Stomach (tissue), 9 donors: ENCODE data around the gene ESYT2. TPM values are rescaled to one million over a fixed set of nuclear protein-coding genes. Genes with fewer than 3 reads are reported as not detected.
"Not testable (repeated sequence)": the region's sequence is repeated elsewhere in the genome, so short reads cannot be mapped to it uniquely, and the experiment has no call there.

ENCODE experiments used
- DNase-seq, 2 donors: peaks; one replicate each; pipeline versions ENCODE4 v3.0.0 to v3.0.0-alpha.2; 2013 to 2019
- H3K27ac ChIP-seq, 5 donors: fragments of 200-600 bp in 4 of 5; sonication (generic) in 4 of 5; one replicate each; pipeline ENCODE4 v1.5.1; 2013 to 2019; ENCODE audit warnings: mild to moderate bottlenecking in 1 of 5, moderate library complexity in 1 of 5
- H3K27me3 ChIP-seq, 3 donors: fragments of 200-600 bp; sonication (generic); one replicate each; pipeline ENCODE4 v1.5.1; 2017 to 2019; ENCODE audit warnings: mixed run types in 1 of 3
- H3K36me3 ChIP-seq, 4 donors: fragments of 200-600 bp; sonication (generic); 1 replicate in 3 of 4; 2 replicates in 1 of 4; pipeline ENCODE4 v1.5.1; 2016 to 2019
- H3K4me1 ChIP-seq, 4 donors: fragments of 200-600 bp; sonication (generic); one replicate each; pipeline ENCODE4 v1.5.1; 2016 to 2019
- H3K4me3 ChIP-seq, 4 donors: fragments of 200-600 bp; sonication (generic) in 3 of 4; one replicate each; pipeline ENCODE4 v1.5.1; 2016 to 2019; ENCODE audit warnings: mild to moderate bottlenecking in 1 of 4
- H3K9me3 ChIP-seq, 4 donors: fragments of 200-600 bp; sonication (generic); one replicate each; pipeline ENCODE4 v1.5.1; 2016 to 2019
- CTCF ChIP-seq, 7 experiments: fragments of 450-650 bp in 4 of 7; fragments of 200-600 bp in 3 of 7; sonication (generic) in 3 of 7; IDR thresholded peaks; one replicate each; pipeline ENCODE4 v1.5.1; 2016 to 2019; ENCODE audit warnings: antibody characterized with exemption in 7 of 7, control low read depth in 2 of 7, mild to moderate bottlenecking in 1 of 7
- EP300 ChIP-seq: sonication (generic); formaldehyde crosslinking; IDR thresholded peaks from one replicate; pipeline ENCODE4 v1.6.1; 2017; ENCODE audit warnings: antibody characterized with exemption
- POLR2A ChIP-seq, 4 donors: fragments of 450-650 bp; IDR thresholded peaks; one replicate each; pipeline ENCODE4 v1.6.1; 2016; ENCODE audit warnings: antibody characterized with exemption in 4 of 4, control low read depth in 2 of 4, mild to moderate bottlenecking in 1 of 4, moderate library complexity in 1 of 4
- POLR2AphosphoS5 ChIP-seq, 3 donors: sonication (generic); formaldehyde crosslinking; IDR thresholded peaks; one replicate each; pipeline ENCODE4 v1.6.1; 2016; ENCODE audit warnings: antibody characterized with exemption in 3 of 3
- WGBS, 5 donors: extraction: QIAGEN DNeasy Blood & Tissue Kit in 3 of 5; methylation state at CpG; one replicate each; pipeline versions ENCODE4 v1.1.5 to v1.1.7; 2013 to 2018; 5-methylcytosine and 5-hydroxymethylcytosine counted together
- intact Hi-C: fragments of 100-400 bp; cut with DNase I; formaldehyde crosslinking; loops from one replicate; pipeline ENCODE4 v1.15.1; 2023; ENCODE audit warnings: low total_unique reads
- polyA plus RNA-seq, 3 donors: library from polyadenylated mRNA; stranded (reverse); fragments of 200-250 nt; gene quantifications; one replicate each; pipeline ENCODE4 v1.2.3, GENCODE V29; 2013
- total RNA-seq, 5 donors: library from RNA; depleted of rRNA; stranded (reverse); fragments of >200 nt; gene quantifications; one replicate each; pipeline versions ENCODE4 v1.1.0 to v1.2.3, GENCODE V29; 2014 to 2016
- donor health status: healthy with polysubstance abuse.
- donor health status: Bipolar disorder and iron deficiency.
- donor health status: healthy.

Gene ESYT2
- total and polyA plus RNA-seq, 8 donors = 7.6 to 137 (median 36.9) TPM

GRCh38 chr7:158702944-158703343 is 126.4 kb downstream of the ESYT2 start:
- 54 to 73% (median 59%) methylated on average over 3 of the region's 3 CpGs for whole genome bisulfite sequencing, 5 donors

GRCh38 chr7:158702196-158702595 is 127.1 kb downstream of the ESYT2 start:
- TF ChIP-seq EP300 = no peak
- H3K4me1 ChIP-seq = peaks cover 7 to 28% (median 21%) of the 10 kb centered on the region in 4 donors
- DNase-seq = no peak
- no peaks in the 10 kb centered on the region for H3K27me3 ChIP-seq
- no peak overlapping the region for H3K27ac ChIP-seq
- WGBS, 5 donors = 56 to 61% (median 57%) methylated on average over 4 of the region's 4 CpGs
- intact Hi-C loops = loop anchor here (5.0 kb wide), 1 partner anchor 275 kb away; no protein-coding TSS in a partner anchor
- H3K36me3 ChIP-seq = peaks cover 0 to 10% (median 4%) of the 10 kb centered on the region in 4 donors
- no peak overlapping the region for H3K4me3 ChIP-seq
- H3K9me3 ChIP-seq = peaks cover 0 to 1% (median 0%) of the 10 kb centered on the region in 4 donors

More at GRCh38 chr7:158702944-158703343, 126.4 kb downstream of the ESYT2 start:
- Histone ChIP-seq H3K4me1 (peaks cover 7 to 28% (median 21%) of the 10 kb centered on the region in 4 donors), H3K36me3 (peaks cover 0 to 10% (median 4%) of the 10 kb centered on the region in 4 donors), H3K27ac (no peak overlapping the region), H3K4me3 (no peak overlapping the region), H3K9me3 (peaks cover 0 to 8% (median 0%) of the 10 kb centered on the region in 4 donors), H3K27me3 (no peaks in the 10 kb centered on the region)
- DNase-seq = no peak
- intact Hi-C loops = loop anchor here (5.0 kb wide), 1 partner anchor 274 kb away; no protein-coding TSS in a partner anchor
- TF ChIP-seq POLR2AphosphoS5 (IDR thresholded peaks at IDR 0.05) (no peak), POLR2A (IDR thresholded peaks at IDR 0.05) (no peak), EP300 (no peak), CTCF (IDR thresholded peaks at IDR 0.05) (no peak)

GRCh38 chr7:158700008-158700407 is 129.3 kb downstream of the ESYT2 start:
- Histone ChIP-seq H3K4me1 (peaks cover 15 to 31% (median 19%) of the 10 kb centered on the region in 4 donors), H3K4me3 (no peak overlapping the region), H3K27me3 (no peaks in the 10 kb centered on the region), H3K27ac (no peak overlapping the region), H3K36me3 (peaks cover 0 to 14% (median 4%) of the 10 kb centered on the region in 4 donors), H3K9me3 (no peaks in the 10 kb centered on the region)
- 89 to 96% (median 92%) methylated on average over 5 of the region's 5 CpGs for WGBS, 5 donors
- no peak for DNase-seq
- intact Hi-C loops = loop anchor here (5.0 kb wide), 1 partner anchor 277 kb away; no protein-coding TSS in a partner anchor
- no peak for TF ChIP-seq POLR2A (IDR thresholded peaks at IDR 0.05)
- no peak for TF ChIP-seq POLR2AphosphoS5 (IDR thresholded peaks at IDR 0.05)

GRCh38 chr7:158699341-158699740 is 130.0 kb downstream of the ESYT2 start:
- no peak overlapping the region for H3K4me3 ChIP-seq
- no peaks in the 10 kb centered on the region for H3K9me3 ChIP-seq
- TF ChIP-seq POLR2AphosphoS5 (IDR thresholded peaks at IDR 0.05) (no peak), POLR2A (IDR thresholded peaks at IDR 0.05) (no peak), CTCF (IDR thresholded peaks at IDR 0.05) (no peak)
- WGBS, 5 donors = 0% methylated on average over 1 of the region's 1 CpG
- H3K27ac ChIP-seq = no peak overlapping the region
- H3K27me3 ChIP-seq = no peaks in the 10 kb centered on the region
- intact Hi-C loops = no loop called here
- H3K4me1 ChIP-seq = peaks cover 15 to 31% (median 17%) of the 10 kb centered on the region in 4 donors
- peaks cover 0 to 14% (median 4%) of the 10 kb centered on the region in 4 donors for H3K36me3 ChIP-seq
- no peak for DNase-seq

- intact Hi-C loops = no loop called here
- no peak for TF ChIP-seq EP300
- TF ChIP-seq POLR2A (IDR thresholded peaks at IDR 0.05) = no peak
- TF ChIP-seq POLR2AphosphoS5 (IDR thresholded peaks at IDR 0.05) = no peak
- TF ChIP-seq CTCF (IDR thresholded peaks at IDR 0.05) = no peak
- no peaks in the 10 kb centered on the region for H3K9me3 ChIP-seq
- H3K27me3 ChIP-seq = no peaks in the 10 kb centered on the region
- peaks cover 0 to 14% (median 4%) of the 10 kb centered on the region in 4 donors for H3K36me3 ChIP-seq
- WGBS, 5 donors = 81 to 94% (median 91%) methylated on average over 3 of the region's 3 CpGs
- H3K27ac ChIP-seq = no peak overlapping the region
- peaks cover 9 to 24% (median 11%) of the 10 kb centered on the region in 4 donors for H3K4me1 ChIP-seq
- no peak overlapping the region for H3K4me3 ChIP-seq
- DNase-seq = no peak
Measured at GRCh38 chr7:158698657-158699195, 130.6 kb downstream of the ESYT2 start.

GRCh38 chr7:158697597-158697996 is 131.7 kb downstream of the ESYT2 start:
- intact Hi-C loops, H3K27me3 ChIP-seq, H3K27ac ChIP-seq, DNase-seq, H3K4me3 ChIP-seq, H3K9me3 ChIP-seq: not testable (repeated sequence)
- peaks cover 5 to 14% (median 9%) of the 10 kb centered on the region in 4 donors for H3K4me1 ChIP-seq
- H3K36me3 ChIP-seq = peaks cover 0 to 15% (median 4%) of the 10 kb centered on the region in 4 donors
- WGBS, 5 donors = 93 to 98% (median 97%) methylated on average over 2 of the region's 2 CpGs
